Smooth muscle cell (in vitro differentiated cells): ENCODE measurements around the gene SLAMF1. TPM values are rescaled to one million over a fixed set of nuclear protein-coding genes. Genes with fewer than 3 reads are reported as not detected.

ENCODE experiments used
- DNase-seq: peaks from one replicate; lab custom pipeline; 2025; ENCODE audit not compliant: unreplicated experiment; lab: John Stamatoyannopoulos, UW
- H2AFZ ChIP-seq: fragments of 200-600 bp; sonication (generic); 2 replicates; pipeline ENCODE4 v1.6.0; 2016; ENCODE audit warnings: antibody characterized with exemption, low read depth, mild to moderate bottlenecking
- H3F3A ChIP-seq: fragments of 200-600 bp; sonication (generic); 2 replicates; pipeline ENCODE4 v1.6.0; 2017; ENCODE audit warnings: antibody characterized with exemption, low read depth
- H3K27ac ChIP-seq: fragments of 200-600 bp; sonication (generic); 2 replicates; pipeline ENCODE4 v1.5.1; 2016; ENCODE audit warnings: low read depth, mild to moderate bottlenecking
- H3K27me3 ChIP-seq: fragments of 200-600 bp; sonication (generic); 2 replicates; pipeline ENCODE4 v1.6.1; 2016; ENCODE audit warnings: low read depth, mild to moderate bottlenecking
- H3K36me3 ChIP-seq: fragments of 200-600 bp; sonication (generic); 2 replicates; pipeline ENCODE4 v1.5.1; 2016; ENCODE audit warnings: low read depth
- H3K4me1 ChIP-seq: fragments of 200-600 bp; sonication (generic); 2 replicates; pipeline ENCODE4 v1.5.1; 2016; ENCODE audit warnings: low read depth
- H3K4me2 ChIP-seq: fragments of 200-600 bp; sonication (generic); 2 replicates; pipeline ENCODE4 v1.6.0; 2016; ENCODE audit warnings: mild to moderate bottlenecking
- H3K4me3 ChIP-seq: fragments of 200-600 bp; sonication (generic); 2 replicates; pipeline ENCODE4 v1.5.1; 2016; ENCODE audit warnings: mild to moderate bottlenecking
- H3K79me2 ChIP-seq: fragments of 200-600 bp; sonication (generic); 2 replicates; pipeline ENCODE4 v1.6.0; 2016; ENCODE audit warnings: low read depth, mild to moderate bottlenecking
- H3K9ac ChIP-seq: fragments of 200-600 bp; sonication (generic); 2 replicates; pipeline ENCODE4 v1.6.0; 2016; ENCODE audit warnings: low read depth
- H3K9me3 ChIP-seq: fragments of 200-600 bp; sonication (generic); replicated peaks from 2 replicates; pipeline ENCODE4 v1.5.1; 2016; ENCODE audit warnings: low read depth
- H4K20me1 ChIP-seq: fragments of 200-600 bp; sonication (generic); 2 replicates; pipeline ENCODE4 v1.6.0; 2016; ENCODE audit warnings: low read depth
- CTCF ChIP-seq: fragments of 200-600 bp; sonication (generic); IDR thresholded peaks from 2 replicates; pipeline ENCODE4 v1.5.1; 2017; ENCODE audit warnings: borderline replicate concordance, mild to moderate bottlenecking, antibody characterized with exemption; ENCODE audit not compliant: insufficient read depth, poor library complexity, severe bottlenecking
- WGBS: methylation state at CpG from one replicate; pipeline ENCODE4 v1.1.7; 2016; ENCODE audit warnings: low lambda C conversion rate; 5-methylcytosine and 5-hydroxymethylcytosine counted together
- polyA plus RNA-seq: library from polyadenylated mRNA; unstranded; fragments of >200 nt; fragmentation: Nextera tagmentation; extraction: Ambion mirVana; gene quantifications from 2 replicates; pipeline ENCODE4 v1.2.1, GENCODE V29; 2016
- total RNA-seq: library from RNA; depleted of rRNA; stranded (reverse); fragments of >200 nt; gene quantifications from 2 replicates; pipeline ENCODE4 v1.2.3, GENCODE V29; 2014

Gene SLAMF1
- total and polyA plus RNA-seq, 2 experiments from 2014 or later: not detected

DNA sequence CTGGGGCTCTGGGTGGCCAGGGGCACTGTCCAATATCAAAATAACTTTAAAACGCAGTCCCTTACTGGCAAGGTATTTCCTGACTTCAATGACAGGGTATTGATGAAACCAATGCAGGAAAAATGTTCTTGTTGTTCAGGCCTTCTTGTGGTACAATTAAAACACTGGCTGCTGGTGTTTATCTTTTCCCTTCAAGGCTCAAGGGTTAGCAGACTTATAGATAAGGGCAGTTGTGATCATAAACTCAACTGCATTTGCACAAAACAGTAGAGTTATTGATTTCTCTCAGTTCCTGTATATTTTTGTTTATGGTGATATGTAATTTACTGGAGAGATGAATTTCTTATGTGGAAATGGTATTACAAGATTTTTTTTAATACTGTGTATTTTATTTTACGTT lies 64.9 kb downstream of the SLAMF1 start:
- H3K4me3 ChIP-seq: no peak overlapping the region
- H3K27me3 ChIP-seq: no peaks in the 10 kb centered on the region
- TF ChIP-seq CTCF: no peak
- H3K4me1 ChIP-seq: no peaks in the 10 kb centered on the region
- WGBS: 61% methylated on average over 2 of the region's 2 CpGs
- no peak overlapping the region for H2AFZ ChIP-seq
- DNase-seq: no peak
- no peaks in the 10 kb centered on the region for H3K36me3 ChIP-seq
- H3K4me2 ChIP-seq: no peak overlapping the region
- no peak overlapping the region for H3K27ac ChIP-seq
- no peaks in the 10 kb centered on the region for H3F3A ChIP-seq
- no peaks in the 10 kb centered on the region for H4K20me1 ChIP-seq
- no peak overlapping the region for H3K9ac ChIP-seq
- H3K9me3 ChIP-seq: no peaks in the 10 kb centered on the region
- no peaks in the 10 kb centered on the region for H3K79me2 ChIP-seq

- H3K36me3 ChIP-seq: no peaks in the 10 kb centered on the region
- no peaks in the 10 kb centered on the region for H3K79me2 ChIP-seq
- H3K4me2 ChIP-seq: no peak overlapping the region
- H3K9ac ChIP-seq: no peak overlapping the region
- no peak overlapping the region for H3K4me3 ChIP-seq
- H3K9me3 ChIP-seq: no peaks in the 10 kb centered on the region
- no peak for TF ChIP-seq CTCF
- no peaks in the 10 kb centered on the region for H3F3A ChIP-seq
- H3K4me1 ChIP-seq: no peaks in the 10 kb centered on the region
- WGBS: 76% methylated on average over 1 of the region's 1 CpG
- H3K27me3 ChIP-seq: no peaks in the 10 kb centered on the region
- no peak overlapping the region for H2AFZ ChIP-seq
- H4K20me1 ChIP-seq: no peaks in the 10 kb centered on the region
- no peak for DNase-seq
- no peak overlapping the region for H3K27ac ChIP-seq
These were observed 66.5 kb downstream of the SLAMF1 start for GRCh38 chr1:160580221-160580812.

GRCh38 chr1:160579216-160579701 lies 67.6 kb downstream of the SLAMF1 start, which contains the start of gene CD84:
CD84 (minus strand) TSS chr1:160579496; CDS start chr1:160579437, 59 bp downstream.
- Histone ChIP-seq H4K20me1 (no peaks in the 10 kb centered on the region), H3K4me1 (no peaks in the 10 kb centered on the region), H3F3A (no peaks in the 10 kb centered on the region), H3K79me2 (no peaks in the 10 kb centered on the region), H3K9me3 (no peaks in the 10 kb centered on the region), H3K4me3 (no peak within 1 kb of the TSS), H3K36me3 (no peaks in the 10 kb centered on the region), H3K27ac (no peak within 1 kb of the TSS), H2AFZ (no peak within 1 kb of the TSS), H3K4me2 (no peak within 1 kb of the TSS), H3K9ac (no peak within 1 kb of the TSS), H3K27me3 (no peaks in the 10 kb centered on the region)
- no peak for DNase-seq
- TF ChIP-seq CTCF: no peak
- WGBS: 88% methylated on average over 3 of the region's 3 CpGs
